Bronchial epithelial cell (primary cell): ENCODE measurements around the gene ROMO1. TPM values are rescaled to one million over a fixed set of nuclear protein-coding genes. Genes with fewer than 3 reads are reported as not detected.
"Not testable (repeated sequence)": the region's sequence is repeated elsewhere in the genome, so short reads cannot be mapped to it uniquely, and the experiment has no call there.

ENCODE experiments used
- DNase-seq: peaks from one replicate; pipeline ENCODE4 v3.0.0-alpha.2; 2010; ENCODE audit warnings: low read depth
- FAIRE-seq: peaks from 2 replicates; lab custom pipeline; 2011; peaks lifted over from hg19 to GRCh38; lab: Jason Lieb, UNC
- H3K27me3 ChIP-seq: 2 replicates; pipeline ENCODE4 v1.5.1; 2011; ENCODE audit warnings: low read length; ENCODE audit not compliant: control insufficient read depth, insufficient read depth
- H3K36me3 ChIP-seq: 2 replicates; pipeline ENCODE4 v1.5.1; 2011; ENCODE audit warnings: low read length; ENCODE audit not compliant: control insufficient read depth, insufficient read depth
- H3K4me3 ChIP-seq: 2 replicates; pipeline ENCODE4 v1.5.1; 2011; ENCODE audit warnings: mild to moderate bottlenecking, low read depth, low read length, control low read depth
- CTCF ChIP-seq: IDR thresholded peaks from 2 replicates; pipeline ENCODE4 v1.5.1; 2011; ENCODE audit warnings: mild to moderate bottlenecking, moderate library complexity, low read length, control low read depth, inconsistent platforms; ENCODE audit not compliant: insufficient read depth, severe bottlenecking
- total RNA-seq: library from RNA; depleted of rRNA; stranded (reverse); fragments of >200 nt; gene quantifications from 2 replicates; pipeline ENCODE4 v1.2.1, GENCODE V29; 2014

Gene ROMO1
- total RNA-seq, 1 donor from 2014 or later = 165 TPM

- H3K4me3 ChIP-seq = peak overlapping the region; percentile 58
- no peak for TF ChIP-seq CTCF
- no peaks in the 10 kb centered on the region for H3K27me3 ChIP-seq
- no peak for FAIRE-seq
- peaks cover 11% of the 10 kb centered on the region for H3K36me3 ChIP-seq
- DNase-seq = peak; percentile 30
Measured at GRCh38 chr20:35742741-35743523, 43.7 kb downstream of the ROMO1 start.

GRCh38 chr20:35743693-35744491, 44.7 kb downstream of the ROMO1 start:
- H3K4me3 ChIP-seq = no peak overlapping the region
- DNase-seq (no peak), FAIRE-seq (no peak)
- no peak for TF ChIP-seq CTCF
- peaks cover 7% of the 10 kb centered on the region for H3K36me3 ChIP-seq
- H3K27me3 ChIP-seq = no peaks in the 10 kb centered on the region

- not testable (repeated sequence) for FAIRE-seq, H3K4me3 ChIP-seq, DNase-seq, H3K27me3 ChIP-seq, H3K36me3 ChIP-seq
Measured at GRCh38 chr20:35744492-35744841, 45.3 kb downstream of the ROMO1 start.

Other genes with a start within 250 kb of the ROMO1 start
- gene CEP250, start 243.8 kb upstream of the ROMO1 start, total RNA-seq = 15.0 and 21.9 TPM in 2 replicates
- not detected in 2 replicates for gene C20orf173, start 169.8 kb upstream of the ROMO1 start, total RNA-seq
- gene ERGIC3, start 157.3 kb upstream of the ROMO1 start, total RNA-seq = 354 and 460 TPM in 2 replicates
- gene SPAG4, start 83.6 kb upstream of the ROMO1 start, total RNA-seq = 6.1 and 9.9 TPM in 2 replicates
- 76.3 and 85.5 TPM in 2 replicates for gene CPNE1, start 34.5 kb upstream of the ROMO1 start, total RNA-seq
- gene RBM12, start 34.5 kb upstream of the ROMO1 start, total RNA-seq = 40.0 and 51.2 TPM in 2 replicates
- 14.1 and 15.5 TPM in 2 replicates for gene NFS1, start 53 bp upstream of the ROMO1 start, total RNA-seq
- gene RBM39, start 42.9 kb downstream of the ROMO1 start, total RNA-seq = 322 and 335 TPM in 2 replicates
- gene PHF20, start 72.6 kb downstream of the ROMO1 start, total RNA-seq = 22.8 and 24.0 TPM in 2 replicates